WTC11 (cell line): ENCODE data around the gene ADAM17.

Experiments
- ATF1 ChIP-seq: sonication (generic); formaldehyde crosslinking; IDR thresholded peaks from 2 replicates; pipeline ENCODE4 v1.8.1; 2023; ENCODE audit warnings: mild to moderate bottlenecking, moderate library complexity, missing genetic modification reagents
- CREB1 ChIP-seq: sonication (generic); formaldehyde crosslinking; IDR thresholded peaks from 2 replicates; pipeline ENCODE4 v1.8.0; 2023; ENCODE audit warnings: mild to moderate bottlenecking, missing genetic modification reagents
- NFE2L1 ChIP-seq: sonication (generic); formaldehyde crosslinking; IDR thresholded peaks from 2 replicates; pipeline ENCODE4 v1.8.1; 2023; ENCODE audit warnings: missing genetic modification reagents
- NR1H2 ChIP-seq: sonication (generic); formaldehyde crosslinking; IDR thresholded peaks from 2 replicates; pipeline ENCODE4 v1.9.0; 2021; ENCODE audit warnings: mild to moderate bottlenecking, moderate library complexity, missing genetic modification reagents
- SMAD3 ChIP-seq: sonication (generic); formaldehyde crosslinking; IDR thresholded peaks from 2 replicates; pipeline ENCODE4 v1.8.0; 2022; ENCODE audit warnings: missing genetic modification reagents, mild to moderate bottlenecking, borderline replicate concordance
- ZBTB21 ChIP-seq: sonication (generic); formaldehyde crosslinking; IDR thresholded peaks from 2 replicates; pipeline ENCODE4 v1.8.1; 2023; ENCODE audit warnings: mild to moderate bottlenecking, missing genetic modification reagents, borderline replicate concordance
- TF ChIP-seq, protein P1 (sequence below): fragments of 200-600 bp; IDR thresholded peaks from 2 replicates; pipeline ENCODE4 v1.8.0; 2022; ENCODE audit warnings: antibody characterized with exemption
- TF ChIP-seq, protein P2 (sequence below): sonication (generic); formaldehyde crosslinking; IDR thresholded peaks from 2 replicates; pipeline ENCODE4 v1.8.1; 2023; ENCODE audit warnings: mild to moderate bottlenecking, moderate library complexity, missing genetic modification reagents
- TF ChIP-seq, protein P3 (sequence below): sonication (generic); formaldehyde crosslinking; IDR thresholded peaks from 2 replicates; pipeline ENCODE4 v1.8.0; 2022; ENCODE audit warnings: mild to moderate bottlenecking, missing genetic modification reagents
- TF ChIP-seq, protein P4 (sequence below): sonication (generic); formaldehyde crosslinking; IDR thresholded peaks from 2 replicates; pipeline ENCODE4 v1.8.1; 2022; ENCODE audit warnings: low read depth, mild to moderate bottlenecking, moderate library complexity, missing genetic modification reagents, borderline replicate concordance
- TF ChIP-seq, protein P5 (sequence below): sonication (generic); formaldehyde crosslinking; IDR thresholded peaks from 2 replicates; pipeline ENCODE4 v1.8.0; 2023; ENCODE audit warnings: missing genetic modification reagents
- TF ChIP-seq, protein P6 (sequence below): sonication (generic); formaldehyde crosslinking; conservative IDR thresholded peaks from 2 replicates; pipeline ENCODE4 v1.8.1; 2022; ENCODE audit warnings: mild to moderate bottlenecking, missing genetic modification reagents

DNA sequence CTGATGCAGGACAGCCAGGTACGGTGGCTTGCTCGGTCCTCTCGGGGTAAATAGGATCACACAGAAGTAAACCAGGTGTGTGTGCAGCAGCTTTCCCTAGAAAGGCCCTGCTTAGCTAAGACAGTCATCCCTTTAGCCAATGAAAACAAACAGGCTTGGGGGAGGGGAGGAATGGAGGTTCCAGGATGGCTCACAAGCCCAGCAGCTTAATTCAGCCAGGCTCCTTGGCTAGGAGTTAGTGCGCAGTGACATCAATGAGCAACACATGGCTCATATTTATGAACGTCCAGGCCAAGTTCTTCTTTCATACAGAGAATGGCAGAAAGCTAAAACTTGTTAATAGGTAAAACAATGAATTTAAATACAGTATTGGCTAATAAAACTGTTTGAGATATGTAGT lies 71.1 kb downstream of the ADAM17 start:
- TF ChIP-seq, protein P1, sequence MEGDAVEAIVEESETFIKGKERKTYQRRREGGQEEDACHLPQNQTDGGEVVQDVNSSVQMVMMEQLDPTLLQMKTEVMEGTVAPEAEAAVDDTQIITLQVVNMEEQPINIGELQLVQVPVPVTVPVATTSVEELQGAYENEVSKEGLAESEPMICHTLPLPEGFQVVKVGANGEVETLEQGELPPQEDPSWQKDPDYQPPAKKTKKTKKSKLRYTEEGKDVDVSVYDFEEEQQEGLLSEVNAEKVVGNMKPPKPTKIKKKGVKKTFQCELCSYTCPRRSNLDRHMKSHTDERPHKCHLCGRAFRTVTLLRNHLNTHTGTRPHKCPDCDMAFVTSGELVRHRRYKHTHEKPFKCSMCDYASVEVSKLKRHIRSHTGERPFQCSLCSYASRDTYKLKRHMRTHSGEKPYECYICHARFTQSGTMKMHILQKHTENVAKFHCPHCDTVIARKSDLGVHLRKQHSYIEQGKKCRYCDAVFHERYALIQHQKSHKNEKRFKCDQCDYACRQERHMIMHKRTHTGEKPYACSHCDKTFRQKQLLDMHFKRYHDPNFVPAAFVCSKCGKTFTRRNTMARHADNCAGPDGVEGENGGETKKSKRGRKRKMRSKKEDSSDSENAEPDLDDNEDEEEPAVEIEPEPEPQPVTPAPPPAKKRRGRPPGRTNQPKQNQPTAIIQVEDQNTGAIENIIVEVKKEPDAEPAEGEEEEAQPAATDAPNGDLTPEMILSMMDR: no peak
- no peak for TF ChIP-seq CREB1 (CRISPR knock-in tag)
- TF ChIP-seq NR1H2 (CRISPR knock-in tag): no peak
- TF ChIP-seq, protein P2, sequence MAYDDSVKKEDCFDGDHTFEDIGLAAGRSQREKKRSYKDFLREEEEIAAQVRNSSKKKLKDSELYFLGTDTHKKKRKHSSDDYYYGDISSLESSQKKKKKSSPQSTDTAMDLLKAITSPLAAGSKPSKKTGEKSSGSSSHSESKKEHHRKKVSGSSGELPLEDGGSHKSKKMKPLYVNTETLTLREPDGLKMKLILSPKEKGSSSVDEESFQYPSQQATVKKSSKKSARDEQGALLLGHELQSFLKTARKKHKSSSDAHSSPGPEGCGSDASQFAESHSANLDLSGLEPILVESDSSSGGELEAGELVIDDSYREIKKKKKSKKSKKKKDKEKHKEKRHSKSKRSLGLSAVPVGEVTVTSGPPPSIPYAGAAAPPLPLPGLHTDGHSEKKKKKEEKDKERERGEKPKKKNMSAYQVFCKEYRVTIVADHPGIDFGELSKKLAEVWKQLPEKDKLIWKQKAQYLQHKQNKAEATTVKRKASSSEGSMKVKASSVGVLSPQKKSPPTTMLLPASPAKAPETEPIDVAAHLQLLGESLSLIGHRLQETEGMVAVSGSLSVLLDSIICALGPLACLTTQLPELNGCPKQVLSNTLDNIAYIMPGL (CRISPR knock-in tag): no peak
- no peak for TF ChIP-seq ATF1 (CRISPR knock-in tag)
- TF ChIP-seq, protein P3, sequence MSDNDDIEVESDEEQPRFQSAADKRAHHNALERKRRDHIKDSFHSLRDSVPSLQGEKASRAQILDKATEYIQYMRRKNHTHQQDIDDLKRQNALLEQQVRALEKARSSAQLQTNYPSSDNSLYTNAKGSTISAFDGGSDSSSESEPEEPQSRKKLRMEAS (CRISPR knock-in tag): no peak
- TF ChIP-seq ZBTB21 (CRISPR knock-in tag): no peak
- no peak for TF ChIP-seq SMAD3
- TF ChIP-seq, protein P4, sequence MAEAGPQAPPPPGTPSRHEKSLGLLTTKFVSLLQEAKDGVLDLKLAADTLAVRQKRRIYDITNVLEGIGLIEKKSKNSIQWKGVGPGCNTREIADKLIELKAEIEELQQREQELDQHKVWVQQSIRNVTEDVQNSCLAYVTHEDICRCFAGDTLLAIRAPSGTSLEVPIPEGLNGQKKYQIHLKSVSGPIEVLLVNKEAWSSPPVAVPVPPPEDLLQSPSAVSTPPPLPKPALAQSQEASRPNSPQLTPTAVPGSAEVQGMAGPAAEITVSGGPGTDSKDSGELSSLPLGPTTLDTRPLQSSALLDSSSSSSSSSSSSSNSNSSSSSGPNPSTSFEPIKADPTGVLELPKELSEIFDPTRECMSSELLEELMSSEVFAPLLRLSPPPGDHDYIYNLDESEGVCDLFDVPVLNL (CRISPR knock-in tag): no peak
- TF ChIP-seq, protein P5, sequence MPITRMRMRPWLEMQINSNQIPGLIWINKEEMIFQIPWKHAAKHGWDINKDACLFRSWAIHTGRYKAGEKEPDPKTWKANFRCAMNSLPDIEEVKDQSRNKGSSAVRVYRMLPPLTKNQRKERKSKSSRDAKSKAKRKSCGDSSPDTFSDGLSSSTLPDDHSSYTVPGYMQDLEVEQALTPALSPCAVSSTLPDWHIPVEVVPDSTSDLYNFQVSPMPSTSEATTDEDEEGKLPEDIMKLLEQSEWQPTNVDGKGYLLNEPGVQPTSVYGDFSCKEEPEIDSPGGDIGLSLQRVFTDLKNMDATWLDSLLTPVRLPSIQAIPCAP (CRISPR knock-in tag): no peak
- TF ChIP-seq, protein P6, sequence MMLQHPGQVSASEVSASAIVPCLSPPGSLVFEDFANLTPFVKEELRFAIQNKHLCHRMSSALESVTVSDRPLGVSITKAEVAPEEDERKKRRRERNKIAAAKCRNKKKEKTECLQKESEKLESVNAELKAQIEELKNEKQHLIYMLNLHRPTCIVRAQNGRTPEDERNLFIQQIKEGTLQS (CRISPR knock-in tag): no peak
- no peak for TF ChIP-seq NFE2L1 (CRISPR knock-in tag)
